GM21367 (cell line): ENCODE results near the gene TAF5L.
A peak's percentile ranks its signal among the peaks of the same experiment; 100 is the strongest.
"Not testable (repeated sequence)": the region's sequence is repeated elsewhere in the genome, so short reads cannot be mapped to it uniquely, and the experiment has no call there.

Source experiments
- ATAC-seq: cut with Tn5 transposase; IDR thresholded peaks from one replicate; pipeline ENCODE4 v1.9.1; 2021; ENCODE audit not compliant: unreplicated experiment

The TAF5L gene

GRCh38 chr1:229608590-229608989 lies 17.3 kb downstream of the TAF5L start:
- ATAC-seq, result no peak

DNA sequence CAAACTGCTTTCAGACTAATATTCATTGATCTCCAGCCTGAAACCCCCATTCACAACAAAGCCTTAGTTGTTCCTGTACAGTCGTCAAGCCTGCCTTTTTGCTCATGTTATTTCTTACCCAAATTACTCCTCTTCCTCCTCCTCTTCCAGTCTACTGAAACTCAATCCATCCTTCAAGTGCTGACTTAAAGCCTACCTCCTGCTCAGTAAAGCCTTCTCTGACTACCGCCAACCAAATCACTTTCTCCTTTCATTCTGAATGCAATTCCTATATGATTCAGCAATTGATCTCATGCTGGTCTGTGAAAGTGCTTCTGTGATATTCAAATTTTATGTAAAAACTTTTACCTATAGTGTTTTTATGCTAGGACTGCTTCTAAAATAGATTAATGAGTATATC lies 18.6 kb downstream of the TAF5L start:
- ATAC-seq, result no peak

DNA sequence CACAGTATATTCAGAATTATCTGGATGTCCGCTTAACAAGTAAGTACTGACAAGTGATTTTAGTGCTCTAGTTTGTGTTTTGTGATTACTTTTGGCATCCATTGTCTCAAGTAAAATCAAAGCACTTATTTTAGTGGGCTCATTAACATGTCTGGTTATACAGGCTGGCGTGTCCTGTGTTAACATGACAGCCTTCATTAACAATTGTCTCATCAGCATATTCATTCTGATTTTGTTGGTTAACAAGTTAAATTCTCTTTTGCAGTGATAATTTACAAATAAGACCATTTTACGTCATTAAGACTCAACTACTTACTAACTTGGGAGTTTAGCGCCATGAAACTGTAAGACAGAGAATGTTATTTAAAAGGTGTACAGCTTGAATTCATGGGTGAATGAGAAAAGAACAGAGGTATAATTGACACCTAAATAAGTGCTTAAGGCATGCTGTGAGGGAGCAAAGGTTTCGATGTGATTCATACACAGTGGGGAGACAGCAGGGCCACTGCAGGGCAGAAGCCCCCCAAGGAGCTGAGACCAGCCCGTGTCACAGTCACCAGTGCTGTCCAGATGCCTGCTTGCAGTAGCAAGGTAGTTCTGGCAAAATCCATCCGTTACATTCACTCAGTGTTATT lies 22.4 kb downstream of the TAF5L start:
- ATAC-seq, result no peak

GRCh38 chr1:229600229-229600628 lies 25.7 kb downstream of the TAF5L start:
- ATAC-seq, result no peak

DNA sequence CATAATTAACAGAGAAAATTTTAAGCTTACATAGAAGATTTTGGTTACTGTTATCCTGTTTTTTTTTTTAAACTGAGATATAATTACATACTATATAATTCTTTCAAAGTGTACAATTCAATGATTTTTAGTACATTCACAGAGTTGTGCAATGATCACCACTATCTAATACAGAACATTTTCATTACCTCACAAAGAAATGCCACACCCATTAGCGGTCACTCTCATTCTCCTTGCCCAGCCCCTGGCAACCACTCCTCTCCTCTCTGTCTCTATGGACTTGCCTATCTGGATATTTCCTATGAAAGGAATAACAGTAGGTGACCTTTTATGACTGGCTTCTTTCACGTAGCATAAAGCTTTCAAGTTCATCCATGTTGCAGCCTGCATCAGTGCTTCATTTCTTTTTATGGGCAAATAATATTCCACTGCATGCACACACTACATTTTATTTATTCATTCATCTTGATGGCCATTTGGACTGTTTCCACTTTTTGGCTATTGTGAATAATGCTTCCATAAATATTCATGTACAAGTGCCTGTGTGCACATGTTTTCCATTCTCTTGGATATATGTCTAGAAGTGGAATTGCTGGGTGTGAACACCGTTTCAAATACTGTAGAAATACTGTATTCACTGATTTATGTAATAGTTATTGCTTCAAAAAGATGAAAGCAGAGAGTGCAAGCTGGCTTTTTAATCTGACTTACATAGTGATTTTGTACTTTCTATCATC lies 26.5 kb downstream of the TAF5L start:
- ATAC-seq, result no peak

DNA sequence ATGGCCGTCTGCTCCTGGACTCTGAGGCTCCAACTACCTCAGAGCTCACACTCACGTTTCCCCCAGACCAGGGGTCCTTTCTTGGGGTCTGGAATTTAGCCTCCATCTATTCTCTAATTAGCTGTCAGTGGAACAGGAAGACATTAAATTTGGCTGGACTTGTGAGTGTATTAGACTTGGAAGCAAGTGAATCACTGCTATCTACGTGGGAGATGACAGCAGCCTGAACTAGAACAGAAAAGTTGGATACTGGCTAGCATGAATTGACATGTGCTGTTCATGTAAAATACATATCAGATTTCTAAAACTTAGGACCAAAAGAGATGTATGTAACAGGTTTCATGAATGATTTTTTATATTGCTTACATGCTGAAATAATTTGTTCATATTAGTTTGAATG lies 28.0 kb downstream of the TAF5L start:
- no peak for ATAC-seq

- no peak for ATAC-seq
Measured at GRCh38 chr1:229596925-229597699, 28.8 kb downstream of the TAF5L start.

DNA sequence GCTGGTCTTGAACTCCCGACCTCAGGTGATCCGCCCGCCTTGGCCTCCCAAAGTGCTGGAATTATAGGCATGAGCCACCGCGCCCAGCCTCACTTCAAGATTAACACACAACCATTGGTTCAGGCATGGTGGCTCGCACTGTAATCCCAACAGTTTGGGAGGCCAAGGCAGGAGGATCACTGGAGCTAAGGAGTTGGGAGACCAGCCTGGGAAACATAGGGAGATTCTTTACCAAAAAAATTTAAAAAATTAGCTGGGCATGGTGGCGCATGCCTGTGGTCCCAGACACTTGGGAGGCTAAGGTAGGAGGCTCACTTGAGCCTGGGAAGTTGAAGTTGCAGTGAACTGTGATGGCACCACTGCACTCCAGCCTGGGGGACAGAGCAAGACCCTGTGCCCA lies 30.0 kb downstream of the TAF5L start:
- ATAC-seq, result not testable (repeated sequence)

DNA sequence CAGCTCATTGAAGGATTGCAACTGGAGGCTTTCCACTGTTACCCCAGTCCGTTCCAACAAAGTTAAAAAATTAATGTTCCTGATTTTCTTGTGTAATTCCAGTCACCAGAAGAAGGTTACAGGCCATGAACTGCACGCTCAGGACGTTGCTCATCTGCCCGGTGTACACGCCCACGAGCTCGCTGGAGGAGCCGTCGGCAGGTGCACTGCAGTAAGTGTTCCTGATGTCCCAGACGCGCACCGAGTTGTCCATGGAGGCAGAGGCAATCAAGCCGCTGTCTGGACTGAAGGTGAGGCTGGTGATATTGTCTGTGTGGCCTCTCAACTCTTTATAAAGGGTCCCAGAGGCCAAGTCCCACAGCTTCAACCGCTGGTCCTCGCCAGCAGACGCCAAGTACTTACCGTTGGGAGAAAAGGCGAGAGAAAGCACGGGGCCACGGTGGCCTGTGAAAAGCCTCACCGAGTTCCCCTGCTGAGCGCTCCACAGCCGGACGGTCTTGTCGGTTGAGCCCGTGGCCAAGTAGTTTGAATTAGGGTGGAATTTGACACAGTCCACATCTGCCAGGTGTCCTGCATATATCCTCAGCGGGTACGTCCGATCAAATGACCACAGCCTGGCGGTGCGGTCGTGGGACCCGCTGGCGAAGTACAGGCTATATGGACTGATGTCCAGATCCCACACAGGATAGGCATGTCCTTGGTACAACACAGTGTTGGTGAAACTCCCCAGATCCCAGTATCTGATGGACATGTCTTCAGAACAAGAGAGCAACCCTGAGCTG lies 31.5 kb downstream of the TAF5L start:
- no peak for ATAC-seq

DNA sequence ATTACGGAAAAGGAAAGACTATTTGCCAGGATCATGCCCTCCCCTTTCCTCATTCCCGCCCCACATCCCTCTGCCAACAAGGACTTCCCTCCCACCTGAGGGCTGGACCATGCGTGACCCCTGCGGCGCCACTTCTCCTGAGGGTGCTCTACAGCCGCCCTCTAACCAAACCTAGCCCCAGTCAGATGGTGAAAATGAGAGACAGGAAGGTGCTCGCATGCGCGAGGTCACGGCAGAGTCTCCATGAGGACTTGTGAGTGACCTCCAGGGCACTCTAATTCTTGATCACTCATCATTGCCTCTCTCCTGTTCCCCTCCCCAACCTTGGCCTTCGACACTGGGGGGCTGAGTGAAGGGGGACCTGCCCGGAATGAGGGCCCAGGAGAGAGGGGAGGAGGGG lies 32.1 kb downstream of the TAF5L start:
- ATAC-seq, result no peak

- ATAC-seq, result no peak
Measured at GRCh38 chr1:229590119-229590518, 35.8 kb downstream of the TAF5L start.

DNA sequence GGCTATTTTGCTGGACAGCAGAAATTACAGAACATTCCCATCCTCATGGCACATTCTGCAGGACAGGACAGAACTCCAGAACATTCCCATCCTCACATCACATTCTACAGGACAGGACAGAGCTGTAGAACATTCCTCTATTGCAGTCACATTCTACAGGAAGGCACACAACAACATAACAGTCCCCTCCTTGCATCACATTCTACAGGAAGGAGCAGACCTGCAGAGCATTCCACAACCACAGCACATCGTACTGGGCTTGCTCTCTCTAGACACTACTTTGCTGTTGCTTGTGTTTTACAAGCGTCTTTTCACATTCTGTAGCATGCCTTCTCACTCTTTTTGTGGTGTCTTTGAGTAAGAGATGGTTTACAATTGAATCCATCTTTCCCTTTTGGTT lies 40.6 kb downstream of the TAF5L start:
- no peak for ATAC-seq

DNA sequence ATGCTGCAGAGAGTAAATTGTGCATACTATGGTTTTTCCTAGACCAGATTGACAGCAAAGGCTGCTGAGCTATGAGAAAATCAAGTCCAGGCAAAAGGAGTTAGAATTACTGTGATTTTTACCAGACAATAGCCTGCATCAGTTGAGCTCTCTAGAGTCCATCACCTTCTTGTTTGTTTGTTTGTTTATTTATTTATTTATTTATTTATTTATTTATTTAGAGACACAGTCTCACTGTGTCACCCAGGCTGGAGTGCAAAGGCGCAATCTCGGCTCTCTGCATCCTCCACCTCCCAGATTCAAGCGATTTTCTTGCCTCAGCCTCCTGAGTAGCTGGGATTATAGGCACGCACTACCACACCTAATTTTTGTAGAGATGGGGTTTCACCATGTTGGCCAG lies 43.2 kb downstream of the TAF5L start:
- ATAC-seq, result no peak

DNA sequence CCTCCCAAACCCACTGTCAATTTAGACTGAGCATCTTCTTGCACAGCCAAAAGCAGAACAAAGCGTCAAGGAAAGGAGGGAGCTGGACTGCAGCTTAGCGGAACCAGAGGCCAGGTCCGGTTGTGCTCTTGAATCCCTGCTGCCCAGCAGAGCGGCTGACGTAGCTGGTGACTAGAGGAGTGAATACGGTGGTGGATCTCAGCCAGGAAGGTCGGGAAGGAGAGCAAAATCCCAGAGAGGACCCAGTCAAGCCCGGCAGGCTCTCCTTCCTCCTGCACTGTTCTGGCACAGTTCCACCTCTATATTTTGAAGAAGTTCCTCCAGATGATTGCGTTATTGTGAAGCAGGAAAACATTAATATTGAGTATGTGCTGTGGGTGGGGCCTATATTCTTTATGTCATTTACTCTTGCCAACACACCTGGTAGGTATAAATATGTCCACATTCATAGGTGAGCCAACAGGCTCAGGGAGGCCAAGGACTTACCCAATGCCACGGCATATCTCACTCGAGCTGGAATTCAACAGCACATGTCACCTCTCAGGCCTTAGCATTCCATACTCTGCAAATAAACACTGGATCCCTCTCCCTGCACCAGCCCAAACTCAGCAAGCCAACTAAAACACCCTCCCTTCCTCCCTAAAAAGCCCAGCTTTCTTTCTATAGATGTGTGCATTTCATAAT lies 43.8 kb downstream of the TAF5L start:
- no peak for ATAC-seq

DNA sequence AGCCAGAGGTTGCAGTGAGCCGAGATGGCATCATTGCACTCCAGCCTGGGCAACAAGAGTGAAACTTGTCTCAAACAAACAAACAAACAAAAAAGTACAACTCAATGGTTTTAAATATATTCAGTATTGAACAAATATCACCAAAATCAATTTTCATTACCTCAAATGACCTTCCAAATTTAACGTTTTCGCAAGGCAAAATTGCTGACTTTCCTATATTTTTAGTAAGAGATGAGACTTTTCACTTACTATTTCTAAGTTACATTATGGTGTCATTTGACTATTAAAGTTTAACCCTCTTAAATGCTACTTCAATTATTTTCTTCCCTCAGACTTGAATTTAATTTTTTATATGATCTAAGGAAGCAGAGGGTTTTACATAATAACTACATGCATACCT lies 44.4 kb downstream of the TAF5L start:
- ATAC-seq, result no peak

DNA sequence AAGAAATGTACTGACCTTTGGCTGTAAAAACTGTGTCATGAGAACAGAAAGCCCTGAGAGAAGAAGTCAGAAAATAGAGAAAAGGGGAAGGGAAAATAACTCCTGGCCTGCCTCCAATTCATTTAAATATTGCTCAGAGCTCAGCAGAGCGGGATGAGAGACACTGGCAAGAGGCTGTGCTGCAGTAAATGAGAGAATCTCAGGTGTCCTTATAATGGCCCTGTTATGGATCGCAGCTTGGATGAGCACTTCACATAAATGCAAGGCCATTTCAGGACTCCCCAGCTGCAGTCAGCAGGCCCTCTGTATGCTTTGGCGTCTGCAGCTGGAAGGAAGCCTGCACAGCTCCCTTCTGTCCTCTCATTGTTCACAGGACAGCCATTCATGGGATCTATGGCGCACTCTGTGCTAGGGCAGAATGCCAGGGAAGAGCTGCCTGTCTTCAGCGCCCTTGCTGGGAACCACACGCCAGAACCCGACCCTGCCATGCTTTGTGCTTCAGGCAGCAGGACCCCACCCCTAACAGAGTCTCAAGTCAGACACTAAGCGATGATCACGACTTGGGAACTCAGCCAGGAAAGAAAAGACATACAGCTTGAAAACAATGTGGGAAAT lies 46.8 kb downstream of the TAF5L start:
- ATAC-seq, result peak; percentile 96

DNA sequence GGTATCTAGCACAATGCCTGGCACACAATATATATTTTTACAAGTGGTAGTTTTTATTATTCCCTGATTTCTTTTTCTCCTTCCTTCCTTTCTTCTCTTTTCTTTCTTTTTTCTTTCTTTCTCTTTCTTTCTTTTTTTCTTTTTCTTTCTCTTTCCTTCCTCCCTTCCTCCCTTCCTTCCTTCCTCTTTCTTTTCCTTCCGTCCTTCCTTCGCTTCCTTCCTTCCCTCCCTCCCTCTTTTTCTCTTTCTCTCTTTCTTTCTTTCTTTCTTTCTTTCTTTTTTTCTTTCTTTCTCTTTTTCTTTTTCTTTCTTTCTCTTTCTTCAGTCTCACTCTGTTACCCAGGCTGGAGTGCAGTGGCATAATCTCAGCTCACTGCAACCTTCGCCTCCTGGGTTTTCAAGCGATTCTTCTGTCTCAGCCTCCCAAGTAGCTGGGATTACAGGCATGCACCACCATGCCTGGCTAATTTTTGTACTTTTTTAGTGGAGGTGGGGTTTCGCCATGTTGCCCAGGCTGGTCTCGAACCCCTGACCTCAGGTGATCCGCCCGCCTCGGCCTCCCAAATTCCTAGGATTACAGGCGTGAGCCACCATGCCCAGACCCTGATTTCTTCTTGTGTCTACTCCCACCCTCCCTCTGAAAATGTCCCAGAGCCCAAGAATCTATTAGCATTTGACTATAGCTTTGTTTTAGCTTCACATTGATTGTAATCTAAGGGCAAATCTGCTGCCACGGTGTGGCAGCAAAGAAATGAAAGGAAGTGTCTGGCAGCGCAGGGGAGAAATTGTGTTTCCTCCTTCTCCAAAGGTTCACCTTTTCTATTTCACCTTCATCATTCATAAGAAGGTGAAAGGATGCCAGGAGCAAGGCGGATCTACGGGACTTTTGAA lies 47.5 kb downstream of the TAF5L start:
- ATAC-seq, result no peak

GRCh38 chr1:229574679-229575442 lies 51.1 kb downstream of the TAF5L start:
- ATAC-seq, result no peak

- ATAC-seq, result no peak
Measured at GRCh38 chr1:229572286-229572685, 53.6 kb downstream of the TAF5L start.
